ENCODE results near the gene CADPS2. TPM values are rescaled to one million over a fixed set of nuclear protein-coding genes. Genes with fewer than 3 reads are reported as not detected.

Gene CADPS2
- total RNA-seq, 1 donor from 2014 or later, result 6.4 TPM

GRCh38 chr7:122460936-122461335 lies 425.3 kb downstream of the CADPS2 start:
- Mint-ChIP-seq H3K27me3 (ENCODE audit: low read depth, unreplicated experiment) (no peaks in the 10 kb centered on the region), H3K27ac (ENCODE audit: unreplicated experiment) (no peak overlapping the region), H3K36me3 (ENCODE audit: low read depth, unreplicated experiment) (no peaks in the 10 kb centered on the region), H3K9me3 (ENCODE audit: unreplicated experiment) (no peaks in the 10 kb centered on the region), H3K4me3 (ENCODE audit: unreplicated experiment) (no peak overlapping the region), H3K4me1 (ENCODE audit: low read depth, unreplicated experiment) (no peaks in the 10 kb centered on the region)
- Histone ChIP-seq H3K4me3 (ENCODE audit: insufficient read depth, low read depth, low read length) (no peak overlapping the region), H3K4me1 (ENCODE audit: insufficient read depth, low read length) (no peaks in the 10 kb centered on the region), H3K4me2 (ENCODE audit: low read length) (no peak overlapping the region), H2AFZ (ENCODE audit: low read depth, low read length) (no peak overlapping the region), H3K79me2 (ENCODE audit: insufficient read depth, low read length) (no peaks in the 10 kb centered on the region), H3K27ac (ENCODE audit: low read depth, low read length) (no peak overlapping the region), H3K9me3 (ENCODE audit: insufficient read depth, low read depth, low read length) (no peaks in the 10 kb centered on the region), H4K20me1 (ENCODE audit: insufficient read depth, low read length) (no peaks in the 10 kb centered on the region), H3K9ac (ENCODE audit: low read length) (no peak overlapping the region), H3K36me3 (ENCODE audit: insufficient read depth, low read length) (no peaks in the 10 kb centered on the region), H3K27me3 (ENCODE audit: insufficient read depth, low read length) (no peaks in the 10 kb centered on the region)
- TF ChIP-seq EZH2 (IDR thresholded peaks at IDR 0.05; ENCODE audit: insufficient read depth, low read length), result no peak
- TF ChIP-seq, protein P1, sequence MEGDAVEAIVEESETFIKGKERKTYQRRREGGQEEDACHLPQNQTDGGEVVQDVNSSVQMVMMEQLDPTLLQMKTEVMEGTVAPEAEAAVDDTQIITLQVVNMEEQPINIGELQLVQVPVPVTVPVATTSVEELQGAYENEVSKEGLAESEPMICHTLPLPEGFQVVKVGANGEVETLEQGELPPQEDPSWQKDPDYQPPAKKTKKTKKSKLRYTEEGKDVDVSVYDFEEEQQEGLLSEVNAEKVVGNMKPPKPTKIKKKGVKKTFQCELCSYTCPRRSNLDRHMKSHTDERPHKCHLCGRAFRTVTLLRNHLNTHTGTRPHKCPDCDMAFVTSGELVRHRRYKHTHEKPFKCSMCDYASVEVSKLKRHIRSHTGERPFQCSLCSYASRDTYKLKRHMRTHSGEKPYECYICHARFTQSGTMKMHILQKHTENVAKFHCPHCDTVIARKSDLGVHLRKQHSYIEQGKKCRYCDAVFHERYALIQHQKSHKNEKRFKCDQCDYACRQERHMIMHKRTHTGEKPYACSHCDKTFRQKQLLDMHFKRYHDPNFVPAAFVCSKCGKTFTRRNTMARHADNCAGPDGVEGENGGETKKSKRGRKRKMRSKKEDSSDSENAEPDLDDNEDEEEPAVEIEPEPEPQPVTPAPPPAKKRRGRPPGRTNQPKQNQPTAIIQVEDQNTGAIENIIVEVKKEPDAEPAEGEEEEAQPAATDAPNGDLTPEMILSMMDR (IDR thresholded peaks at IDR 0.05; ENCODE audit: insufficient read depth, low read depth, low read length), result no peak
- DNase-seq (ENCODE audit: low read depth), result no peak
- FAIRE-seq, result no peak

DNA sequence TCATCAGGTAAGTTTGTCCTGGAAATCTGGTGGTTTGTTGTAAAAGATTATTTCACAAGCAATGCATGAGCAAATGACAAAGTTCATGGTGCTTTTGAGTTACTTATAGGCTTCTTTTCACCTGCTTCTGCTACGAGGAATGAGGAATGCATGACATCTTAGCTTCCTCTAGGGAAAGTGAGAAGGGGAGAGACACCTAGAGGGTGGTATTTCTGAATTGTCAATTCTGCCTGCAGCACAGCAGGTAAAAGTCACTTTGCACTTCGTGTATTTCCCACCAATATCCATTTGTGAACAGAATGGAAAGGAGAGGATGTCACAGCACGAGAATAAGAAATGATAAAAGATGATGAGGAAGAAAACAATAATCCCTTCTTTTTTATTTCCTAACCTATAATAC lies 428.3 kb downstream of the CADPS2 start:
- no peaks in the 10 kb centered on the region for H3K36me3 ChIP-seq (ENCODE audit: insufficient read depth, low read length)
- no peak for TF ChIP-seq EZH2 (IDR thresholded peaks at IDR 0.05; ENCODE audit: insufficient read depth, low read length)
- TF ChIP-seq, protein P1 (IDR thresholded peaks at IDR 0.05; ENCODE audit: insufficient read depth, low read depth, low read length), result no peak
- FAIRE-seq (no peak), DNase-seq (ENCODE audit: low read depth) (no peak)
- H3K4me1 ChIP-seq (ENCODE audit: insufficient read depth, low read length), result no peaks in the 10 kb centered on the region
- no peaks in the 10 kb centered on the region for H3K79me2 ChIP-seq (ENCODE audit: insufficient read depth, low read length)
- H2AFZ ChIP-seq (ENCODE audit: low read depth, low read length), result no peak overlapping the region
- no peak overlapping the region for H3K9ac ChIP-seq (ENCODE audit: low read length)
- H3K4me1 Mint-ChIP-seq (ENCODE audit: low read depth, unreplicated experiment), result no peaks in the 10 kb centered on the region
- H3K27me3 Mint-ChIP-seq (ENCODE audit: low read depth, unreplicated experiment), result no peaks in the 10 kb centered on the region
- no peak overlapping the region for H3K27ac Mint-ChIP-seq (ENCODE audit: unreplicated experiment)
- H3K9me3 Mint-ChIP-seq (ENCODE audit: unreplicated experiment), result no peaks in the 10 kb centered on the region
- no peaks in the 10 kb centered on the region for H3K9me3 ChIP-seq (ENCODE audit: insufficient read depth, low read depth, low read length)
- H4K20me1 ChIP-seq (ENCODE audit: insufficient read depth, low read length), result no peaks in the 10 kb centered on the region
- no peak overlapping the region for H3K4me3 ChIP-seq (ENCODE audit: insufficient read depth, low read depth, low read length)
- no peaks in the 10 kb centered on the region for H3K36me3 Mint-ChIP-seq (ENCODE audit: low read depth, unreplicated experiment)
- H3K4me2 ChIP-seq (ENCODE audit: low read length), result no peak overlapping the region
- no peak overlapping the region for H3K27ac ChIP-seq (ENCODE audit: low read depth, low read length)
- no peak overlapping the region for H3K4me3 Mint-ChIP-seq (ENCODE audit: unreplicated experiment)
- H3K27me3 ChIP-seq (ENCODE audit: insufficient read depth, low read length), result no peaks in the 10 kb centered on the region

GRCh38 chr7:122457325-122457724 lies 428.9 kb downstream of the CADPS2 start:
- TF ChIP-seq, protein P1 (IDR thresholded peaks at IDR 0.05; ENCODE audit: insufficient read depth, low read depth, low read length), result no peak
- TF ChIP-seq EZH2 (IDR thresholded peaks at IDR 0.05; ENCODE audit: insufficient read depth, low read length), result no peak
- Mint-ChIP-seq H3K36me3 (ENCODE audit: low read depth, unreplicated experiment) (no peaks in the 10 kb centered on the region), H3K27ac (ENCODE audit: unreplicated experiment) (no peak overlapping the region), H3K27me3 (ENCODE audit: low read depth, unreplicated experiment) (no peaks in the 10 kb centered on the region), H3K4me1 (ENCODE audit: low read depth, unreplicated experiment) (no peaks in the 10 kb centered on the region), H3K4me3 (ENCODE audit: unreplicated experiment) (no peak overlapping the region), H3K9me3 (ENCODE audit: unreplicated experiment) (no peaks in the 10 kb centered on the region)
- H3K4me2 ChIP-seq (ENCODE audit: low read length), result no peak overlapping the region
- no peak for FAIRE-seq
- H3K27ac ChIP-seq (ENCODE audit: low read depth, low read length), result no peak overlapping the region
- no peaks in the 10 kb centered on the region for H3K79me2 ChIP-seq (ENCODE audit: insufficient read depth, low read length)
- no peak overlapping the region for H2AFZ ChIP-seq (ENCODE audit: low read depth, low read length)
- no peaks in the 10 kb centered on the region for H4K20me1 ChIP-seq (ENCODE audit: insufficient read depth, low read length)
- no peak overlapping the region for H3K9ac ChIP-seq (ENCODE audit: low read length)
- H3K27me3 ChIP-seq (ENCODE audit: insufficient read depth, low read length), result no peaks in the 10 kb centered on the region
- no peak overlapping the region for H3K4me3 ChIP-seq (ENCODE audit: insufficient read depth, low read depth, low read length)
- no peaks in the 10 kb centered on the region for H3K36me3 ChIP-seq (ENCODE audit: insufficient read depth, low read length)
- no peaks in the 10 kb centered on the region for H3K4me1 ChIP-seq (ENCODE audit: insufficient read depth, low read length)
- H3K9me3 ChIP-seq (ENCODE audit: insufficient read depth, low read depth, low read length), result no peaks in the 10 kb centered on the region
- DNase-seq (ENCODE audit: low read depth), result no peak
